Karpas-422 (cell line): ENCODE measurements around the gene SLC39A5. TPM values are rescaled to one million over a fixed set of nuclear protein-coding genes. Genes with fewer than 3 reads are reported as not detected.

ENCODE experiments used
- DNase-seq: peaks from one replicate; pipeline ENCODE4 v3.0.0-alpha.2; 2015
- H2AFZ ChIP-seq: fragments of 200-600 bp; sonication (generic); 2 replicates; pipeline ENCODE4 v1.6.1; 2014; ENCODE audit warnings: antibody characterized with exemption, low read length, mixed read lengths
- H3K27ac ChIP-seq: fragments of 200-600 bp; sonication (generic); 2 replicates; pipeline ENCODE4 v1.5.1; 2014; ENCODE audit warnings: mild to moderate bottlenecking, low read length, moderate library complexity
- H3K27me3 ChIP-seq: fragments of 200-600 bp; sonication (generic); 2 replicates; pipeline ENCODE4 v1.6.1; 2014; ENCODE audit warnings: low read length, mixed read lengths
- H3K36me3 ChIP-seq: fragments of 200-600 bp; sonication (generic); 2 replicates; pipeline ENCODE4 v1.6.1; 2014; ENCODE audit warnings: low read length, mixed read lengths; ENCODE audit not compliant: insufficient read depth
- H3K4me1 ChIP-seq: fragments of 200-600 bp; sonication (generic); 2 replicates; pipeline ENCODE4 v1.6.1; 2014; ENCODE audit warnings: mild to moderate bottlenecking, low read length, mixed read lengths
- H3K4me2 ChIP-seq: fragments of 200-600 bp; sonication (generic); 2 replicates; pipeline ENCODE4 v1.6.1; 2014; ENCODE audit warnings: low read length, low read depth, mild to moderate bottlenecking; ENCODE audit not compliant: poor library complexity, severe bottlenecking
- H3K4me3 ChIP-seq: fragments of 200-600 bp; sonication (generic); 2 replicates; pipeline ENCODE4 v1.5.1; 2014; ENCODE audit warnings: mild to moderate bottlenecking, antibody characterized with exemption, low read length, mixed read lengths
- H3K79me2 ChIP-seq: fragments of 200-600 bp; sonication (generic); 2 replicates; pipeline ENCODE4 v1.6.1; 2014; ENCODE audit warnings: mild to moderate bottlenecking, low read length, mixed read lengths
- H3K9ac ChIP-seq: fragments of 200-600 bp; sonication (generic); 2 replicates; pipeline ENCODE4 v1.6.0; 2014; ENCODE audit warnings: low read length
- H3K9me2 ChIP-seq: fragments of 200-600 bp; sonication (generic), shearing (Covaris generic); replicated peaks from 2 replicates; pipeline ENCODE4 v1.6.0; 2014; ENCODE audit warnings: mild to moderate bottlenecking, low read length, moderate library complexity; ENCODE audit not compliant: insufficient read depth
- H3K9me3 ChIP-seq: fragments of 300-700, 200-600 bp; sonication (generic); 2 replicates; pipeline ENCODE4 v1.6.1; 2014; ENCODE audit warnings: low read length, mixed read lengths
- H4K20me1 ChIP-seq: fragments of 200-600 bp; sonication (generic); 2 replicates; pipeline ENCODE4 v1.6.1; 2014; ENCODE audit warnings: mild to moderate bottlenecking, antibody characterized with exemption, low read length, low read depth; ENCODE audit not compliant: insufficient read depth
- total RNA-seq: library from RNA; depleted of rRNA; stranded (reverse); fragments of >200 nt; shearing (Covaris generic); gene quantifications from 2 replicates; pipeline ENCODE4 v1.2.3, GENCODE V29; 2014; ENCODE audit warnings: low replicate concordance

SLC39A5 gene
- total RNA-seq, 1 experiment from 2014 or later, result not detected

- Histone ChIP-seq H3K36me3 (peaks cover 38% of the 10 kb centered on the region; the same call in 1 of the 2 replicates), H3K27ac (no peak overlapping the region), H3K9me3 (no peaks in the 10 kb centered on the region), H3K4me3 (peak overlapping the region; percentile 97; the same call in 1 of the 2 replicates), H2AFZ (no peak overlapping the region), H3K27me3 (no peaks in the 10 kb centered on the region), H3K9ac (peak overlapping the region; percentile 96), H3K79me2 (peaks cover 22% of the 10 kb centered on the region), H4K20me1 (no peaks in the 10 kb centered on the region), H3K9me2 (no peaks in the 10 kb centered on the region), H3K4me1 (peaks cover 18% of the 10 kb centered on the region), H3K4me2 (peak overlapping the region; percentile 97)
- no peak for DNase-seq
These were observed 26.6 kb downstream of the SLC39A5 start for GRCh38 chr12:56256326-56256960.

DNA sequence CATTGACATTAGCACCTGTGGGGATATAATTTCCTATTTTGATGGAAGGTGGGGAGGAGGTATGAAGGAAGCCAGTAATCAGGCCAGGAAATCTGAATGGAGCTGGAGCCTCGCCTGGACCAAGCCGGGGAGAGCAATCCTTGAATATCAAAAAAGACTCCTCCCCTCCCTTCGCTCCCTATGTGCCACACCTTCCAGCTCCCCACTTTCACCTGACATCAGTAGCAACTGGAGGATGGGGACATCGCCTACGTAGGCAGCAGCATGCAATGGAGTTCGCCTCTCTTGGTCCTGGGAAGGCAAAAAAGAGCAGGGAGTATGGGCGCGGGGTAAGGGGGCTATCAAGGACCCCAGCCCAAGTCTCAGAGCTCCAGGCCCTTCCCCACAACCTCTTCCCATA, 27.2 kb downstream of the SLC39A5 start:
- H4K20me1 ChIP-seq, result no peaks in the 10 kb centered on the region
- H3K27me3 ChIP-seq, result no peaks in the 10 kb centered on the region
- H3K27ac ChIP-seq, result peak overlapping the region; percentile 67; the same call in 1 of the 2 replicates
- no peaks in the 10 kb centered on the region for H3K9me2 ChIP-seq
- H3K79me2 ChIP-seq, result peaks cover 22% of the 10 kb centered on the region
- peak overlapping the region; percentile 96 for H3K9ac ChIP-seq
- H3K4me3 ChIP-seq, result peak overlapping the region; percentile 97
- H3K4me2 ChIP-seq, result peak overlapping the region; percentile 97
- H3K9me3 ChIP-seq, result no peaks in the 10 kb centered on the region
- H3K36me3 ChIP-seq, result peaks cover 33% of the 10 kb centered on the region; the same call in 1 of the 2 replicates
- peaks cover 18% of the 10 kb centered on the region for H3K4me1 ChIP-seq
- H2AFZ ChIP-seq, result no peak overlapping the region
- no peak for DNase-seq

DNA sequence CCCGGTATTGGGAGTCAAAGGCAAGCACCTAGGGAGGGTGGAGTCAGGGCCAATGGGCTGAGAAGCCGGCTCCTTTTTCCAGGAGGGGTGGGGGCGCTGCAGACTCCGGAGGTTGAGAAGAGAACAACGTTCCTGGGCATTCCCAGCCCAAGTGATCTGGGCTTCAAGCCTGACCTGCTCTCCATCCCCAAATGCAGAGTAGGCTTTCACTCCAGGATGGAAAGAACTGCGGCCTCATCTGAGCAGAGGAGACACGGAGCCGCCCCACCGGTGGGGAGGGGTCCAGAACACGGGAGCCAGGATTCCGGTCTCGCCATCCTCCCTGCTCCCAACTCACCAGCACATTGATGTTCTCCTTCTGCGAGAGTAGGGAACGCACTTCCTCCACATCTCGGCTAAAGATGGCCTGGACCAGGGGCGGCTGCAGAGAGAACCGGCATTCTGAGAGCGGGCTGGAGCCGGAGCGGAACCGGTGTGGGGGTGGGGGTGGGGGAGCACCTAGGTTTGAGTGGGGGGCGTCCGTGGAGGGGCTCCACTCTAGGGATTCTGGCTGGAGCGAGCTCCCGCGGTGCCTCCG, 27.7 kb downstream of the SLC39A5 start:
- Histone ChIP-seq H3K4me2 (peak overlapping the region; percentile 97), H2AFZ (no peak overlapping the region), H3K4me1 (peaks cover 18% of the 10 kb centered on the region), H3K27me3 (no peaks in the 10 kb centered on the region), H4K20me1 (no peaks in the 10 kb centered on the region), H3K27ac (peak overlapping the region; percentile 67), H3K4me3 (peak overlapping the region; percentile 97), H3K9me2 (no peaks in the 10 kb centered on the region), H3K9me3 (no peaks in the 10 kb centered on the region), H3K36me3 (peaks cover 30% of the 10 kb centered on the region; the same call in 1 of the 2 replicates), H3K9ac (peak overlapping the region; percentile 96), H3K79me2 (peaks cover 22% of the 10 kb centered on the region)
- no peak for DNase-seq

DNA sequence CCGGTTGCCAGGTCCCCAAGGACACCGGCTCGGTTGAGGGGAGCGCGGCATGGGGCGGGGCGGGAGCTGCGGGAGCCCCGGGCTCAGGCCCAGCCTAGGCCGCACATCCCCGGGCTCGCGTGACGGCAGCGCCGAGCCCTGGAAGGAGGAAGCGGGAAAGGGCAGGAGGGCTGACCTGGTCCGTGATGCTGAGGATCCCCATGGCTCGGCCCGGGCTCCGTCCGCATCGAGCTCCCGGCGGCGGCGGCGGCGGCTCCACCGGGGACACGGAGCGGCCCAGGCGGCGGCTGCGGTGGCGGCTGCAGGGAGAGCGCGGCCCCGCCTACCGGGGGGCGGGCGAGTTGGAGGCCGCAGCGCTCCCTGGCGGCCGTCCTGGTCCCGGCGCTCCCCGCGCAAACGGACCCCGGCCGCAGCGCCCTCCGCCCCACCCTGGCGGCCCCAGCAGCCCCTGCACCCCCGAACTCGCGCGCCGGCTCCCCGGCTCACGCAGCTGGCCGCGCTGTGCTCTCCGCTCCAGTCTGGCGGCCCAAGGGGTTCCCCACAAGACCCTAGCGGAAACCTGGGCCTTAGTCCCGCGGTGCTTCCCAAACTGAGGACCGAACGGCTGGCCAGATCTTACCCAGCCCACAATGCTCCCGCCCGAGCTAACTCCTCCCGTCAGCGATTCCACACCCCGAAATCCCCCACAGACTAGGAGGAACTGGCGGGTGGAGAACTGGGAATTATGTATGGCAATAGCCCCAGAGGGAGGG, 28.4 kb downstream of the SLC39A5 start, which contains the start of gene ANKRD52:
Gene ANKRD52, minus strand, starts transcription at position 317 of the 752 bp plus-strand sequence. Its CDS starts 115 bp downstream, at position 202.
- Histone ChIP-seq H3K9me3 (no peaks in the 10 kb centered on the region), H3K79me2 (peaks cover 22% of the 10 kb centered on the region), H3K9ac (peak within 1 kb of the TSS; percentile 96), H3K9me2 (no peaks in the 10 kb centered on the region), H2AFZ (peak within 1 kb of the TSS; percentile 95), H4K20me1 (no peaks in the 10 kb centered on the region), H3K4me1 (peaks cover 18% of the 10 kb centered on the region), H3K36me3 (peaks cover 24% of the 10 kb centered on the region; the same call in 1 of the 2 replicates), H3K4me3 (peak within 1 kb of the TSS; percentile 97), H3K4me2 (peak within 1 kb of the TSS; percentile 97), H3K27me3 (no peaks in the 10 kb centered on the region), H3K27ac (peak within 1 kb of the TSS; percentile 67)
- peak; percentile 93 for DNase-seq

- peaks cover 20% of the 10 kb centered on the region; the same call in 1 of the 2 replicates for H3K36me3 ChIP-seq
- no peak overlapping the region for H3K27ac ChIP-seq
- no peaks in the 10 kb centered on the region for H4K20me1 ChIP-seq
- H3K9me3 ChIP-seq, result no peaks in the 10 kb centered on the region
- DNase-seq, result no peak
- peak overlapping the region; percentile 97 for H3K4me2 ChIP-seq
- no peaks in the 10 kb centered on the region for H3K9me2 ChIP-seq
- H3K4me3 ChIP-seq, result peak overlapping the region; percentile 97
- H2AFZ ChIP-seq, result peak overlapping the region; percentile 95
- H3K27me3 ChIP-seq, result no peaks in the 10 kb centered on the region
- H3K79me2 ChIP-seq, result peaks cover 22% of the 10 kb centered on the region
- H3K9ac ChIP-seq, result peak overlapping the region; percentile 96
- peaks cover 18% of the 10 kb centered on the region for H3K4me1 ChIP-seq
These were observed 29.0 kb downstream of the SLC39A5 start for GRCh38 chr12:56258820-56259183.

DNA sequence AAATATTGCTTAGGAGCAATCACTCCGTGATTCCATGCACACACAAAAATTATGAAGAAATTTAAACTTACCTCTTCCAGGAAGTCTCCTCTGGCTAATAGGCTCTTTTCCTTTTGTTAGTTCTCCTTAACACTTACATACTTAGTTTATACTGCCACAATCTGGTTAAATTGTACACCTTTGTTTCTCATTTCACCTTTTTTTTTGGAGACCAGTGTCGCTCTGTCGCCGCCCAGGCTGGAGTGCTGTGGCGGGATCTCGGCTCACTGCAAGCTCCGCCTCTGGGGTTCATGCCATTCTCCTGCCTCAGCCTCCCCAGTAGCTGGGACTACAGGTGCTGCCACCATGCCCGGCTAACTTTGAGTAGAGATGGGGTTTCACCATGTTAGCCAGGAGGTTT, 30.5 kb downstream of the SLC39A5 start:
- no peak for DNase-seq
- no peaks in the 10 kb centered on the region for H3K9me2 ChIP-seq
- no peak overlapping the region for H3K27ac ChIP-seq
- no peaks in the 10 kb centered on the region for H3K9me3 ChIP-seq
- H3K4me2 ChIP-seq, result no peak overlapping the region
- no peak overlapping the region for H3K4me3 ChIP-seq
- peaks cover 22% of the 10 kb centered on the region for H3K79me2 ChIP-seq
- H4K20me1 ChIP-seq, result no peaks in the 10 kb centered on the region
- H3K4me1 ChIP-seq, result peaks cover 18% of the 10 kb centered on the region
- H3K27me3 ChIP-seq, result no peaks in the 10 kb centered on the region
- 0 out of 2 replicates have a peak, but pooled peaks cover 8% of the 10 kb centered on the region for H3K36me3 ChIP-seq
- no peak overlapping the region for H2AFZ ChIP-seq
- no peak overlapping the region for H3K9ac ChIP-seq

GRCh38 chr12:56260921-56261320, 31.1 kb downstream of the SLC39A5 start:
- Histone ChIP-seq H4K20me1 (no peaks in the 10 kb centered on the region), H3K9me3 (no peaks in the 10 kb centered on the region), H3K27ac (no peak overlapping the region), H3K4me2 (no peak overlapping the region), H3K9me2 (no peaks in the 10 kb centered on the region), H3K9ac (no peak overlapping the region), H3K36me3 (0 out of 2 replicates have a peak, but pooled peaks cover 2% of the 10 kb centered on the region), H3K27me3 (no peaks in the 10 kb centered on the region), H3K79me2 (peaks cover 22% of the 10 kb centered on the region), H3K4me1 (peaks cover 22% of the 10 kb centered on the region), H3K4me3 (no peak overlapping the region), H2AFZ (no peak overlapping the region)
- no peak for DNase-seq
